ENCODE results near the gene PRDM12.

Gene PRDM12

GRCh38 chr9:130632841-130633240 lies 31.6 kb upstream of the PRDM12 start:
- TF ChIP-seq CTCF (IDR thresholded peaks at IDR 0.05; ENCODE audit: low read depth, low read length) = no peak
- DNase-seq (ENCODE audit: extremely low read depth, low read depth) = no peak

DNA sequence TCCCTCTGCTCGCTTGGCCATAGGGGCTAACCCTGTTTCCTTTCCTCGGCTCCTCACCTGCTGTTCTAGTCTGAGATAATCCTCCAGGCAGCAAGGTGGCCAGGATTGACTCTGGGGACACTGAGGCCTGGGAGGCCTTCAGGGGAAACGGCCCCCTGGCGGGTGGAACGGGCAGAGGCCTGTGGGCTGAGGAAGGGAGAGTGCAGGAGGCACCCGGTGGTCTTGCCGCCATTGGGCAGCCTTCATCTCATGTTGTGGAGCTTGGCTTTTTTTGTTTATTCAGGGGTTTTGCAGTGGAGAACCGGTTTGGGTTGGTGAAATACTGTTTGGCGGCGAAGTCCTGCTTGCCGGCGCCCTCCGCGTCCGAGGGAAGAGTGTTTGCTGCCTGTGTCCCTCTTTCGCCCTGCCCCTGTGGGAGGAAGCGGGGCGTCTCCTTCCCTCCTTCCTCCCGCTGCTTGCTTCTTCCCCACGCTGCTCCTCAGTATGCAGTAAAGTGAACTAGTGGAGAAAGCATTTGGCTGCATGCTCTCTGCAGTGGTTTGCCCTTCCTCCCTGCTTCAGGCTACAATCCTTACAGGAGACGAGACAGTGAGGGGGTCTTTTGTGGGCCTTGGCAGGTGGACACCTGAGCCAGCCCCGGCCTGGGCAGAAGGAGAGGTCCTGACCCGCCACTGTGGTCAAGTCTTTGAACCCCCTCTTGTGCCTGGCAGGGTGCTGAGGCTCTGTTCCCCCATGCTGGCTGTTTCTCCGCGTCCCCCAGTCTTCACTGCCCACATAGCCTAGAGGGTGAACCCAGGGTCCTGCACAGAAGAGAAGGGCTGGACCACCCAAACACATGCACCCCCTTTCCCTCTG lies 30.8 kb upstream of the PRDM12 start:
- TF ChIP-seq CTCF (IDR thresholded peaks at IDR 0.05; ENCODE audit: low read depth, low read length) = no peak

DNA sequence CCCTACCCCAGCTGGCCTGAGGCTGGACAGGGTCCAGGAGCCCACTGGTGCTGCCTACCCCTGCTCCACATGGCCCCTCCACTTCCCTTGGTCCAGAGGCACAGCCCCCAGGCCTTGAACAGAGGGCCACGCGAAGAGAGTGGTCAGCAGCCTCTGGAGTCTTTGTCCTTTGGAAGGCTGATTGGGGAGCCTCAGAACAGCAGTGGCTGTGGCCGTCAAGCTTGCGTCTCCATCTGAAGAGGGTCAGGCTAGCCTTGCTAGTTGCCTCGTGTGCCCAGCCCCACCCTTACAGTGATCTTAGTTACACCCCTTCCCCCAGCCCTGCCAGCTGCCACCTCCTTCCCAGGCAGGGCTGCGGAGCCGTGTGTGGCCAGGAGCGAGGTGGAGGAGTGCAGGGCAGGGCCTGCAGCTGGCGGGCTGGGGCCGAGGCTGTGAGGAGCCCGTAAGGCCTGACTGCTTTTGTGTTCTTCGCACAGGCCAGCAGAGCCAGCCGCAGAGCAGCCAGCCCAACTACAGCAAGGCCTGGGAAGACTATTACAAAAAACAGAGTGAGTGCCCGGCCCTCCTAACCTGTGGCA lies 30.1 kb upstream of the PRDM12 start:
- TF ChIP-seq CTCF (IDR thresholded peaks at IDR 0.05; ENCODE audit: low read depth, low read length) = no peak

More for the DNA sequence above, 30.8 kb upstream of the PRDM12 start:
- no peak for DNase-seq (ENCODE audit: extremely low read depth, low read depth)

GRCh38 chr9:130634801-130635200 lies 29.6 kb upstream of the PRDM12 start:
- no peak for TF ChIP-seq CTCF (IDR thresholded peaks at IDR 0.05; ENCODE audit: low read depth, low read length)
- no peak for DNase-seq (ENCODE audit: extremely low read depth, low read depth)

More for the DNA sequence above, 30.1 kb upstream of the PRDM12 start:
- no peak for DNase-seq (ENCODE audit: extremely low read depth, low read depth)

- DNase-seq (ENCODE audit: extremely low read depth, low read depth) = no peak
- no peak for TF ChIP-seq CTCF (IDR thresholded peaks at IDR 0.05; ENCODE audit: low read depth, low read length)
Measured at GRCh38 chr9:130635306-130635705, 29.1 kb upstream of the PRDM12 start.

- no peak for TF ChIP-seq CTCF (IDR thresholded peaks at IDR 0.05; ENCODE audit: low read depth, low read length)
- DNase-seq (ENCODE audit: extremely low read depth, low read depth) = no peak
Measured at GRCh38 chr9:130635721-130636647, 28.4 kb upstream of the PRDM12 start.
